Measurements from ENCODE around the gene TCN2. TPM values are rescaled to one million over a fixed set of nuclear protein-coding genes. Genes with fewer than 3 reads are reported as not detected.
"Not testable (repeated sequence)": the region's sequence is repeated elsewhere in the genome, so short reads cannot be mapped to it uniquely, and the experiment has no call there.

Gene TCN2
- total RNA-seq, 1 experiment from 2014 or later, result 15.4 TPM

GRCh38 chr22:30609260-30610185, 2.5 kb downstream of the TCN2 start:
- DNase-seq (ENCODE audit: low read depth), result peak; percentile 88

GRCh38 chr22:30610299-30610698, 3.3 kb downstream of the TCN2 start:
- DNase-seq (ENCODE audit: low read depth), result no peak

- DNase-seq (ENCODE audit: low read depth), result no peak
Observed at GRCh38 chr22:30611197-30611596, 4.2 kb downstream of the TCN2 start.

DNA sequence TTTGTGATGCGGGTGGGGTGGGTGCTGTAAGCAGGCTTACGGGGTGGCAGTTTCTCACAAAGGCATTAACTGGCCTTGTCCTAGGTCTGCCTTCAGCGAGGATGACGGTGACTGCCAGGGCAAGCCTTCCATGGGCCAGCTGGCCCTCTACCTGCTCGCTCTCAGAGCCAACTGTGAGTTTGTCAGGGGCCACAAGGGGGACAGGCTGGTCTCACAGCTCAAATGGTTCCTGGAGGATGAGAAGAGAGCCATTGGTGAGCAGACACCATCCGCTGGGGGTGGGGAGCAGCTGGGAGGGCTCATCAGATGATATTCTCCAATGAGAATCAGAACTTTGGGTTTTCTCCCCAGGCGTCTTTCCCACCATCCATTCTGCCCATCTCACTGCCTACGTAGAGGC, 5.8 kb downstream of the TCN2 start:
- no peak for DNase-seq (ENCODE audit: low read depth)

GRCh38 chr22:30614268-30614667, 7.3 kb downstream of the TCN2 start:
- DNase-seq (ENCODE audit: low read depth), result no peak

GRCh38 chr22:30614879-30615278, 7.9 kb downstream of the TCN2 start:
- DNase-seq (ENCODE audit: low read depth), result no peak

GRCh38 chr22:30615543-30615954, 8.6 kb downstream of the TCN2 start:
- no peak for DNase-seq (ENCODE audit: low read depth)

- no peak for DNase-seq (ENCODE audit: low read depth)
Observed at GRCh38 chr22:30617819-30618218, 10.8 kb downstream of the TCN2 start.

GRCh38 chr22:30619909-30620308, 12.9 kb downstream of the TCN2 start:
- not testable (repeated sequence) for DNase-seq (ENCODE audit: low read depth)

- no peak for DNase-seq (ENCODE audit: low read depth)
Observed at GRCh38 chr22:30626413-30626812, 19.4 kb downstream of the TCN2 start.

DNA sequence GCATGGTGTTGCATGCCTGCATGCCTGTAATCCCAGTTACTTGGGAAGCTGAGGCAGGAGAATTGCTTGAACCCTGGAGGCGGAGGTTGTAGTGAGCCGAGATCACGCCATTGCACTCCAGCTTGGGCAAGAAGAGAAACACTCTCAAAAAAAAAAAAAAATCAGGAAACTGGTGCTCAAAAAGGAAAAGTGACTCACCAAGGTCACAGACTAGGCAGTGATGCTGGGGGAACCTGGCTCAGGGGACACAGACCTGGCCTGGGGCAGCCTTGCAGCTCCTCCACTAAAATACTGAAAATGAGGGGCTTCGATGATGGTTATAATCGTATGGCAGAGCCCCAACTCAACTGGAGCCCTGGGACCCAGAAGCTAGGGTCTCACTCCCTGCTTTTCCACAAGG, 20.5 kb downstream of the TCN2 start:
- no peak for DNase-seq (ENCODE audit: low read depth)

GRCh38 chr22:30628491-30628890, 21.5 kb downstream of the TCN2 start:
- DNase-seq (ENCODE audit: low read depth), result no peak

- DNase-seq (ENCODE audit: low read depth), result not testable (repeated sequence)
Observed at GRCh38 chr22:30631469-30631868, 24.5 kb downstream of the TCN2 start.

- DNase-seq (ENCODE audit: low read depth), result peak; percentile 88
Observed at GRCh38 chr22:30634471-30635233, 27.7 kb downstream of the TCN2 start.

DNA sequence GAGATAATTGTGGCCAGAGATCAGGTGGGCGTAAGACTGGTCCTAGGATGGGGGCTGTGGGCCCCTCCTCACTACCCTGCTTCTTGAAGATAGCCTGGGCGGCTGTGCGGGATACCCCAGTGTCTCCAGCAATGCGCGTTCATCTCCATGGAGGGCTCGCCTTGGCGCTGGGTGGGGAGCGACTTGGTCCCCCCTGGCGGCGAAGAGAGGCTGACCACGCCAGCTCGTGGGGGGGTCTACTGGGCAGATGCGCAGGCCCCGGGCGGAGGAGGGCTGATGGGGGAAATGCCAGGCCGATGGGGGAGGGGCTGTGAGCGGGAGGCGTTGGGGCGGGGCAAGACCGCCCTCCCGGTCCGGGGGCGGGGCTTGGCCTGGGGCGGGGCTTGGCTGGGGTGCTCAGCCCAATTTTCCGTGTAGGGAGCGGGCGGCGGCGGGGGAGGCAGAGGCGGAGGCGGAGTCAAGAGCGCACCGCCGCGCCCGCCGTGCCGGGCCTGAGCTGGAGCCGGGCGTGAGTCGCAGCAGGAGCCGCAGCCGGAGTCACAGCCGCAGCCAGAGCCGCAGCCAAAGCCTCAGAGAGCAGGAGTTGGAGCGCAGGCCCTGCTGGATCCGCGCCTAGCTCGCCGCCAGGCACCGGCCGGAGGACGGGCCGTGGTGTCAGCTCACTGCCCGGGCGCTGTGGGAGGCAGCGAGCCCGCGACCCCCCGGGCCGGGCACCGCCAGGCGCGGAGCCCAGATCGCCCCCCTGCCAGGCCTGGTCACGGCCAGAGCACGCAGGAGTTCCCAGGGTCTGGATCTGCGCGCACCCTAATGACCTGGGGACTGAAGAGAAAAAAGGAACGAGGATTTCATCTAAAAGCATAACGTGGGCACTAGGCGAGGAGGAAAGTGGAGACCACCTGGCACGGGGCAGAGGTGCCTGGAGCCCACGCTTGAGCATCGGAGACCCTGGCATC, 28.6 kb downstream of the TCN2 start, which contains the start of gene SLC35E4:
TSS of gene SLC35E4 (plus strand) at position 509 of the 953 bp plus-strand sequence. CDS start 670 bp downstream, outside the sequence.
- peak; percentile 88 for DNase-seq (ENCODE audit: low read depth)

- DNase-seq (ENCODE audit: low read depth), result peak; percentile 40
Observed at GRCh38 chr22:30636226-30637077, 29.5 kb downstream of the TCN2 start.

DNA sequence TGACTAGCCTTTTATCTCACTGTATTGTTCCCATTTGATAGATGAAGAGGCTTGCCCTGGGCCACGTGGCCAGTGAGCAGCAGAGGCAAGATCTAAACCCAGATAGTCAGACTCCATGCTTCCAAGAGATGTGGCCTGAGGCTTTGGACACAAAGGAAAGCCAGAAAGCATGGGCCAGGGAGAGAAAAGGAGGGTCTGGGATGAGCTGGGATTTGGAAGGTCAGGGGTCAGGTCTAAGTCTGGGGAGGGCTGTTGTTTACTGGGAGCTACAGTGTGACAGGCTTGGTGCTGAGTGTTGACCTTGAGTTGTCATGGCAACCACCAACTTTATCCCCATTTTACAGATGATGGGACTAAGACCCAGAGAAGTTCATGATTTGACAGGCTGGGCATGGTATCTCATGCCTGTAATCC, 30.7 kb downstream of the TCN2 start:
- DNase-seq (ENCODE audit: low read depth), result peak; percentile 47

DNA sequence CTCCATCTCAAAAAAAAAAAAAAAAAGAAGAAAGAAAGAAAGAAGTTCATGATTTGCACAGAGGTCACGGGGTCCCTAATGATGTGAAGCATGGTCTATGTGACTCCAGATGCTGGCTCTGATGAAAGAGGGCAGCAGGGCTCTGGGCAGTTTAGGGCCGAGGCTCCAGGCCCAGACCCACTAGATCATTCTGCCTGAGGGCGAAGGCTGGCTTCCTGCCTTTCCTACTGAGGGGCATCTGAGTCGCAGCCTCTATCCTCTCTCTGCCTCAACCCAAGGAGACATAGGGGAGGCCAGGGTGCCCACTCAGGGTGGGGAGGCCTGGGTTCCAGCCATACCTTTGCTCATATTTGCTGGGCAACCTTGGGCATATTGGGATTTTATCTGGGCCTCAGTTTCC, 33.4 kb downstream of the TCN2 start:
- peak; percentile 21 for DNase-seq (ENCODE audit: low read depth)

GRCh38 chr22:30640839-30641430, 34.0 kb downstream of the TCN2 start:
- no peak for DNase-seq (ENCODE audit: low read depth)
